ENCODE data around the gene SLC22A1. TPM values are rescaled to one million over a fixed set of nuclear protein-coding genes. Genes with fewer than 3 reads are reported as not detected.

The SLC22A1 gene
- total and polyA plus RNA-seq, 2 of the 4 experiments (the other 2 are of a cell fraction): 0.10 TPM; not detected in 1

- Histone ChIP-seq H2AFZ (replicated peaks; ENCODE audit: low read length, poor library complexity) (no peak overlapping the region), H3K18ac (ENCODE audit: low read depth, low read length) (no peak overlapping the region), H2BK5ac (ENCODE audit: low read depth, low read length, poor library complexity, severe bottlenecking) (no peak overlapping the region), H3K14ac (replicated peaks; ENCODE audit: low read depth, low read length) (no peak overlapping the region), H3K27ac (ENCODE audit: insufficient read depth, low read length) (no peak overlapping the region), H3K4me3 (ENCODE audit: insufficient read depth, low read depth, low read length) (no peak overlapping the region), H3K9me1 (ENCODE audit: insufficient read depth, low read length) (peaks cover 10% of the 10 kb centered on the region), H2AK9ac (replicated peaks; ENCODE audit: low read depth, low read length, poor library complexity) (no peak overlapping the region), H2AK5ac (ENCODE audit: low read depth, low read length) (no peak overlapping the region), H3K56ac (ENCODE audit: extremely low read depth, insufficient read depth, low read length) (no peak overlapping the region), H3K9me3 (ENCODE audit: control insufficient read depth, insufficient read depth, low read length) (no peaks in the 10 kb centered on the region), H3K23ac (ENCODE audit: low read depth, low read length) (no peak overlapping the region), H2BK120ac (ENCODE audit: low read depth, low read length) (no peak overlapping the region), H3K4me2 (ENCODE audit: low read depth, low read length) (no peak overlapping the region), H3K79me1 (ENCODE audit: low read depth in 1 of 2, low read length in 2 of 2) (peaks cover 5 to 7% of the 10 kb centered on the region in 2 experiments), H3K9ac (ENCODE audit: low read depth, low read length) (no peak overlapping the region), H3K27me3 (ENCODE audit: control insufficient read depth, insufficient read depth, low read length) (no peaks in the 10 kb centered on the region), H3K4me1 (ENCODE audit: control insufficient read depth, insufficient read depth, low read length) (peaks cover 14% of the 10 kb centered on the region), H3K4ac (ENCODE audit: low read depth, low read length) (no peak overlapping the region), H4K8ac (ENCODE audit: low read depth in 2 of 2, low read length in 2 of 2) (no peak overlapping the region), H2BK15ac (ENCODE audit: low read depth, low read length) (no peak overlapping the region), H4K5ac (ENCODE audit: low read depth, low read length) (no peak overlapping the region), H4K91ac (ENCODE audit: insufficient read depth, low read depth, low read length) (no peak overlapping the region), H2BK20ac (ENCODE audit: low read depth, low read length) (no peak overlapping the region), H4K20me1 (ENCODE audit: insufficient read depth, low read length) (no peaks in the 10 kb centered on the region; the same call in 1 of the 2 replicates), H3K36me3 (ENCODE audit: control insufficient read depth, insufficient read depth, low read length) (peaks cover 61% of the 10 kb centered on the region)
- CTCF ChIA-PET: interaction anchor here (1.8 kb wide), 1 partner anchor 15 kb away, joined by 7 read pairs; no protein-coding TSS in a partner anchor
- dilution Hi-C loops (cut with HindIII; ENCODE audit: low sequenced_read_pairs, unreplicated experiment) (no loop called here), in situ Hi-C loops (cut with MboI; ENCODE audit: low sequenced_read_pairs) (no loop called here), intact Hi-C loops (cut with micrococcal nuclease) (no loop called here)
- BruUV-seq (replicated peaks): TSS peak; percentile 98
- POLR2A ChIA-PET (ENCODE audit: unreplicated experiment): no interaction called here
- no peak for DNase-seq
- TF ChIP-seq BHLHE40 (IDR thresholded peaks at IDR 0.05; ENCODE audit: low read depth, low read length) (no peak), SMC3 (IDR thresholded peaks at IDR 0.05; ENCODE audit: low read depth, low read length) (no peak), RFX5 (IDR thresholded peaks at IDR 0.05; ENCODE audit: low read depth, low read length) (no peak), ELK1 (IDR thresholded peaks at IDR 0.05; ENCODE audit: borderline replicate concordance, low read depth, low read length) (no peak), CHD1 (IDR thresholded peaks at IDR 0.05; ENCODE audit: low read depth, low read length) (no peak), NFE2L2 (IDR thresholded peaks at IDR 0.05; ENCODE audit: low read depth, low read length) (no peak), USF2 (IDR thresholded peaks at IDR 0.05; ENCODE audit: low read depth, low read length) (no peak), FOS (IDR thresholded peaks at IDR 0.05; ENCODE audit: low read depth, low read length) (no peak), POLR2A (IDR thresholded peaks at IDR 0.05; ENCODE audit: low read depth, low read length) (no peak), MAFK (IDR thresholded peaks at IDR 0.05; ENCODE audit: low read depth, low read length) (no peak), CEBPB (IDR thresholded peaks at IDR 0.05; ENCODE audit: low read depth, low read length) (no peak), RAD21 (IDR thresholded peaks at IDR 0.05; ENCODE audit: low read length) (no peak), MAZ (IDR thresholded peaks at IDR 0.05; ENCODE audit: borderline replicate concordance, low read depth, low read length) (no peak)
- WGBS, 2 experiments (ENCODE audit: extremely low coverage in 2 of 2, insufficient read length in 1 of 2): 93% methylated on average over 2 of the region's 9 CpGs; no CpG with 5 or more reads in 1 of the 2 experiments
- no peak for ATAC-seq (ENCODE audit: low read depth)
These were observed 48.3 kb upstream of the SLC22A1 start for GRCh38 chr6:160073272-160073671.
